Measurements from ENCODE around the gene TMEM181. TPM values are rescaled to one million over a fixed set of nuclear protein-coding genes. Genes with fewer than 3 reads are reported as not detected.

TMEM181 gene
- total and polyA plus RNA-seq, 2 experiments from 2014 or later, result 11.9 to 25.2 TPM

DNA sequence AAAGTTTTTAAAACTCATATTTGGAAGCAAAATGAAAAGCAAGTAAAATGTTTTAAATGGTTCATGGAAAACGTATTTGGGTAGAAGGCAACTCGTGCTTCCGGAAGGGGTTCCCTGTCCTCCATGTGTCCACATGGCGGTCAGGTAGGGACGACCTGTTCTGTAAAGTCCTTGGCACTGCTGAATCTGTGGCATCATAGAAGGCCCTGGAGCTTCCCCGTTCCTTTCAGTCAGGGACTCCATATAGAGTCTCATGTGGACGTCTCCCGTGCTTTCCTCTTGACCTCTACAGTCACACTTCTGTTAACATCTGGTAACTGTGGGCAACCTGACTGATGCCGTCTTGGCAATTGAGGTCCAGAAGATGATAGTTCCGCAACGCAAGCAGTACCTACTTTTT, 73.2 kb downstream of the TMEM181 start:
- H3K9me2 ChIP-seq (ENCODE audit: insufficient read depth), result no peaks in the 10 kb centered on the region
- H3K36me3 ChIP-seq (ENCODE audit: insufficient read depth), result peaks cover 5% of the 10 kb centered on the region
- DNase-seq (ENCODE audit: low spot score), result no peak
- no peaks in the 10 kb centered on the region for H3K9me3 Mint-ChIP-seq
- TF ChIP-seq POLR2AphosphoS5 (IDR thresholded peaks at IDR 0.05; ENCODE audit: low read depth) (no peak), ZNF331 (CRISPR knock-in tag; IDR thresholded peaks at IDR 0.05; ENCODE audit: low read depth) (no peak), STAT1 (IDR thresholded peaks at IDR 0.05; ENCODE audit: unreplicated experiment) (no peak), CREB1 (CRISPR knock-in tag; IDR thresholded peaks at IDR 0.05; ENCODE audit: low read depth) (no peak)
- TF ChIP-seq, protein P1, sequence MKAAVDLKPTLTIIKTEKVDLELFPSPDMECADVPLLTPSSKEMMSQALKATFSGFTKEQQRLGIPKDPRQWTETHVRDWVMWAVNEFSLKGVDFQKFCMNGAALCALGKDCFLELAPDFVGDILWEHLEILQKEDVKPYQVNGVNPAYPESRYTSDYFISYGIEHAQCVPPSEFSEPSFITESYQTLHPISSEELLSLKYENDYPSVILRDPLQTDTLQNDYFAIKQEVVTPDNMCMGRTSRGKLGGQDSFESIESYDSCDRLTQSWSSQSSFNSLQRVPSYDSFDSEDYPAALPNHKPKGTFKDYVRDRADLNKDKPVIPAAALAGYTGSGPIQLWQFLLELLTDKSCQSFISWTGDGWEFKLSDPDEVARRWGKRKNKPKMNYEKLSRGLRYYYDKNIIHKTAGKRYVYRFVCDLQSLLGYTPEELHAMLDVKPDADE (IDR thresholded peaks at IDR 0.05), result no peak
- no peak overlapping the region for H3K4me3 Mint-ChIP-seq
- no peak overlapping the region for H3K27ac Mint-ChIP-seq
- H4K20me1 ChIP-seq (replicated peaks; ENCODE audit: insufficient read depth), result peaks cover 10% of the 10 kb centered on the region
- H3K27ac ChIP-seq (ENCODE audit: low read depth), result 0 out of 2 replicates have a peak overlapping the region, but pooled peaks have one; percentile 9
- no peak for ATAC-seq
- peaks cover 11% of the 10 kb centered on the region for H3K4me1 Mint-ChIP-seq
- H3K36me3 Mint-ChIP-seq (ENCODE audit: low read depth), result peaks cover 59% of the 10 kb centered on the region
- no peaks in the 10 kb centered on the region for H3K4me1 ChIP-seq (ENCODE audit: insufficient read depth)
- no peak overlapping the region for H3K4me2 ChIP-seq
- H2AFZ ChIP-seq, result no peak overlapping the region
- H3K4me3 ChIP-seq, result no peak overlapping the region
- H3K27me3 ChIP-seq (ENCODE audit: insufficient read depth), result no peaks in the 10 kb centered on the region
- H3F3A ChIP-seq (replicated peaks; ENCODE audit: low read depth), result no peaks in the 10 kb centered on the region
- no peaks in the 10 kb centered on the region for H3K79me2 ChIP-seq (replicated peaks; ENCODE audit: insufficient read depth)
- peaks cover 16% of the 10 kb centered on the region for H3K27me3 Mint-ChIP-seq (ENCODE audit: insufficient read depth, low read depth, poor library complexity)

DNA sequence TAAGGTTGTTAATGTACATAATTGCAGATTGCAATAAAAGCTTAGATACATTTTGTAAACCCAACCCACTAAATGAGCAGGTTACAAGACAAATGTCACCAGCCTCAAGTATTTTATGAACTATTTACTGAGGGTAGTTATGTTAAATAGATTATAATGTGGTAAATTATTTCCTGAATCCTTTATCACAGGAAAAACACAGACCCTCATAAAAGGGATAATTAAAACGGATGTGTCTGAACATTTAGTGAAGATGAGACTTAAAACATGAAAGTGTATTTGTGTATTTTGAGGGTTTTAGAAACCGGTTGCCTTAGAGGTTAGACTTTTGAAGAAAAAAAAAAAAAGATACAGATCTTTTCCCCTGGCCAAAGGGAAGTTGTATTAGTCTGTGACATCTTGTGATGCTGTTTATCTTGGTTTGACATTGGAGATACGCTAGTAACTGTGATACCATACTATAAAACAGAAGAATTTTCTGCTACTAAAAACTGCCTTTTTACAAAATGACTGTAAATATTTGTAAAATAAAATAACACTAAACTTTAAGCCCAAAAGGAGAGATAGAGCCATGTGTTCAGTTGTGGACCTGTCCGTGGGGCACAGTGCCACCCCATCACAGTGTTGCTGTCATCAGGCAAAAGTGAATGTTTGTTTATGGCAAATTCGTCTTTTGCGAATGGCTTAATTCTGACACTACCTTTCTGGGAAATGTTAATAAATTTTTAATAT, 75.0 kb downstream of the TMEM181 start:
- no peak overlapping the region for H2AFZ ChIP-seq
- H3K4me3 ChIP-seq, result no peak overlapping the region
- Mint-ChIP-seq H3K4me3 (no peak overlapping the region), H3K9me3 (no peaks in the 10 kb centered on the region), H3K27ac (no peak overlapping the region), H3K27me3 (ENCODE audit: insufficient read depth, low read depth, poor library complexity) (peaks cover 12% of the 10 kb centered on the region), H3K36me3 (ENCODE audit: low read depth) (peaks cover 49% of the 10 kb centered on the region), H3K4me1 (peaks cover under 1% of the 10 kb centered on the region; the same call in 2 of the 3 replicates)
- H3K79me2 ChIP-seq (replicated peaks; ENCODE audit: insufficient read depth), result peaks cover 7% of the 10 kb centered on the region
- H3K27me3 ChIP-seq (ENCODE audit: insufficient read depth), result no peaks in the 10 kb centered on the region
- no peaks in the 10 kb centered on the region for H3K9me2 ChIP-seq (ENCODE audit: insufficient read depth)
- H4K20me1 ChIP-seq (replicated peaks; ENCODE audit: insufficient read depth), result peaks cover 13% of the 10 kb centered on the region
- no peaks in the 10 kb centered on the region for H3F3A ChIP-seq (replicated peaks; ENCODE audit: low read depth)
- no peaks in the 10 kb centered on the region for H3K4me1 ChIP-seq (ENCODE audit: insufficient read depth)
- H3K4me2 ChIP-seq, result no peak overlapping the region
- ATAC-seq (no peak), DNase-seq (ENCODE audit: low spot score) (no peak)
- peak overlapping the region; percentile 51; the same call in 1 of the 2 replicates for H3K27ac ChIP-seq (ENCODE audit: low read depth)
- H3K36me3 ChIP-seq (ENCODE audit: insufficient read depth), result peaks cover 3% of the 10 kb centered on the region
- TF ChIP-seq, protein P2, sequence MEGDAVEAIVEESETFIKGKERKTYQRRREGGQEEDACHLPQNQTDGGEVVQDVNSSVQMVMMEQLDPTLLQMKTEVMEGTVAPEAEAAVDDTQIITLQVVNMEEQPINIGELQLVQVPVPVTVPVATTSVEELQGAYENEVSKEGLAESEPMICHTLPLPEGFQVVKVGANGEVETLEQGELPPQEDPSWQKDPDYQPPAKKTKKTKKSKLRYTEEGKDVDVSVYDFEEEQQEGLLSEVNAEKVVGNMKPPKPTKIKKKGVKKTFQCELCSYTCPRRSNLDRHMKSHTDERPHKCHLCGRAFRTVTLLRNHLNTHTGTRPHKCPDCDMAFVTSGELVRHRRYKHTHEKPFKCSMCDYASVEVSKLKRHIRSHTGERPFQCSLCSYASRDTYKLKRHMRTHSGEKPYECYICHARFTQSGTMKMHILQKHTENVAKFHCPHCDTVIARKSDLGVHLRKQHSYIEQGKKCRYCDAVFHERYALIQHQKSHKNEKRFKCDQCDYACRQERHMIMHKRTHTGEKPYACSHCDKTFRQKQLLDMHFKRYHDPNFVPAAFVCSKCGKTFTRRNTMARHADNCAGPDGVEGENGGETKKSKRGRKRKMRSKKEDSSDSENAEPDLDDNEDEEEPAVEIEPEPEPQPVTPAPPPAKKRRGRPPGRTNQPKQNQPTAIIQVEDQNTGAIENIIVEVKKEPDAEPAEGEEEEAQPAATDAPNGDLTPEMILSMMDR (conservative IDR thresholded peaks at IDR 0.05; ENCODE audit: low read depth in 2 of 2), result no peak
- TF ChIP-seq EZH2 (IDR thresholded peaks at IDR 0.05; ENCODE audit: low read depth, unreplicated experiment) (no peak), POLR2AphosphoS5 (IDR thresholded peaks at IDR 0.05; ENCODE audit: low read depth) (no peak), STAT1 (IDR thresholded peaks at IDR 0.05; ENCODE audit: unreplicated experiment) (no peak), ZNF114 (CRISPR knock-in tag; IDR thresholded peaks at IDR 0.05) (no peak), EZH2phosphoT487 (IDR thresholded peaks at IDR 0.05; ENCODE audit: unreplicated experiment) (no peak), NANOG (IDR thresholded peaks at IDR 0.05; ENCODE audit: borderline replicate concordance) (no peak)
- TF ChIP-seq, protein P3, sequence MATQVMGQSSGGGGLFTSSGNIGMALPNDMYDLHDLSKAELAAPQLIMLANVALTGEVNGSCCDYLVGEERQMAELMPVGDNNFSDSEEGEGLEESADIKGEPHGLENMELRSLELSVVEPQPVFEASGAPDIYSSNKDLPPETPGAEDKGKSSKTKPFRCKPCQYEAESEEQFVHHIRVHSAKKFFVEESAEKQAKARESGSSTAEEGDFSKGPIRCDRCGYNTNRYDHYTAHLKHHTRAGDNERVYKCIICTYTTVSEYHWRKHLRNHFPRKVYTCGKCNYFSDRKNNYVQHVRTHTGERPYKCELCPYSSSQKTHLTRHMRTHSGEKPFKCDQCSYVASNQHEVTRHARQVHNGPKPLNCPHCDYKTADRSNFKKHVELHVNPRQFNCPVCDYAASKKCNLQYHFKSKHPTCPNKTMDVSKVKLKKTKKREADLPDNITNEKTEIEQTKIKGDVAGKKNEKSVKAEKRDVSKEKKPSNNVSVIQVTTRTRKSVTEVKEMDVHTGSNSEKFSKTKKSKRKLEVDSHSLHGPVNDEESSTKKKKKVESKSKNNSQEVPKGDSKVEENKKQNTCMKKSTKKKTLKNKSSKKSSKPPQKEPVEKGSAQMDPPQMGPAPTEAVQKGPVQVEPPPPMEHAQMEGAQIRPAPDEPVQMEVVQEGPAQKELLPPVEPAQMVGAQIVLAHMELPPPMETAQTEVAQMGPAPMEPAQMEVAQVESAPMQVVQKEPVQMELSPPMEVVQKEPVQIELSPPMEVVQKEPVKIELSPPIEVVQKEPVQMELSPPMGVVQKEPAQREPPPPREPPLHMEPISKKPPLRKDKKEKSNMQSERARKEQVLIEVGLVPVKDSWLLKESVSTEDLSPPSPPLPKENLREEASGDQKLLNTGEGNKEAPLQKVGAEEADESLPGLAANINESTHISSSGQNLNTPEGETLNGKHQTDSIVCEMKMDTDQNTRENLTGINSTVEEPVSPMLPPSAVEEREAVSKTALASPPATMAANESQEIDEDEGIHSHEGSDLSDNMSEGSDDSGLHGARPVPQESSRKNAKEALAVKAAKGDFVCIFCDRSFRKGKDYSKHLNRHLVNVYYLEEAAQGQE (IDR thresholded peaks at IDR 0.05; ENCODE audit: unreplicated experiment), result no peak

Data from GM23338 (cell line).